GM19238 (cell line): ENCODE measurements around the gene SYF2.
"Not testable (repeated sequence)": the region's sequence is repeated elsewhere in the genome, so short reads cannot be mapped to it uniquely, and the experiment has no call there.

Experiments used
- DNase-seq: peaks from one replicate; pipeline ENCODE4 v3.0.0; 2011; ENCODE audit warnings: low spot score; ENCODE audit not compliant: insufficient read length

SYF2 gene

GRCh38 chr1:25232027-25232865, at the start of gene SYF2:
Gene SYF2 (minus strand): TSS chr1:25232502. CDS start chr1:25232467, 35 bp downstream.
- DNase-seq = peak; percentile 90

GRCh38 chr1:25279693-25280111, 47.4 kb upstream of the SYF2 start:
- not testable (repeated sequence) for DNase-seq

GRCh38 chr1:25278790-25279189, 46.5 kb upstream of the SYF2 start:
- not testable (repeated sequence) for DNase-seq

GRCh38 chr1:25278358-25278757, 46.1 kb upstream of the SYF2 start:
- not testable (repeated sequence) for DNase-seq

- DNase-seq = not testable (repeated sequence)
Observed at GRCh38 chr1:25277295-25277694, 45.0 kb upstream of the SYF2 start.

- DNase-seq = not testable (repeated sequence)
Observed at GRCh38 chr1:25275648-25276047, 43.3 kb upstream of the SYF2 start.

GRCh38 chr1:25272238-25272637, 39.9 kb upstream of the SYF2 start, which contains the start of gene RHD:
Gene RHD (plus strand): TSS chr1:25272509. CDS start chr1:25272548, 39 bp downstream.
- DNase-seq = not testable (repeated sequence)

GRCh38 chr1:25268143-25268760, 36.0 kb upstream of the SYF2 start:
- not testable (repeated sequence) for DNase-seq

GRCh38 chr1:25267288-25268142, 35.2 kb upstream of the SYF2 start:
- peak; percentile 39 for DNase-seq

GRCh38 chr1:25266554-25267287, 34.4 kb upstream of the SYF2 start:
- not testable (repeated sequence) for DNase-seq

- not testable (repeated sequence) for DNase-seq
Observed at GRCh38 chr1:25260336-25260735, 28.0 kb upstream of the SYF2 start.

GRCh38 chr1:25259813-25260212, 27.5 kb upstream of the SYF2 start:
- DNase-seq = not testable (repeated sequence)

GRCh38 chr1:25257196-25257595, 24.9 kb upstream of the SYF2 start:
- DNase-seq = no peak

- no peak for DNase-seq
Observed at GRCh38 chr1:25256578-25256965, 24.3 kb upstream of the SYF2 start.

GRCh38 chr1:25255706-25256577, 23.6 kb upstream of the SYF2 start:
- DNase-seq = no peak

GRCh38 chr1:25253911-25254310, 21.6 kb upstream of the SYF2 start:
- DNase-seq = no peak

GRCh38 chr1:25247829-25248754, 15.8 kb upstream of the SYF2 start:
- no peak for DNase-seq

- peak; percentile 99 for DNase-seq
Observed at GRCh38 chr1:25247024-25247828, 14.9 kb upstream of the SYF2 start, which contains the start of gene RSRP1. Gene RSRP1 (minus strand): TSS chr1:25247454. CDS start chr1:25246963, 491 bp downstream.
